Left renal pelvis (tissue), 4 donors: ENCODE data around the gene KCNQ2. TPM values are rescaled to one million over a fixed set of nuclear protein-coding genes. Genes with fewer than 3 reads are reported as not detected.

Experiments used
- DNase-seq, 4 donors: peaks; one replicate each; pipeline ENCODE4 v3.0.0-alpha.2; 2013; ENCODE audit warnings: low read depth in 4 of 4, low spot score in 3 of 4
- polyA plus RNA-seq, 4 donors: library from polyadenylated mRNA; unstranded; fragments of 120-200 nt; gene quantifications; one replicate each; pipeline ENCODE4 v1.2.1, GENCODE V29; 2013; ENCODE audit not compliant: insufficient read length in 4 of 4

The KCNQ2 gene
- polyA plus RNA-seq, 4 donors = 1.9 to 9.0 (median 6.4) TPM

DNA sequence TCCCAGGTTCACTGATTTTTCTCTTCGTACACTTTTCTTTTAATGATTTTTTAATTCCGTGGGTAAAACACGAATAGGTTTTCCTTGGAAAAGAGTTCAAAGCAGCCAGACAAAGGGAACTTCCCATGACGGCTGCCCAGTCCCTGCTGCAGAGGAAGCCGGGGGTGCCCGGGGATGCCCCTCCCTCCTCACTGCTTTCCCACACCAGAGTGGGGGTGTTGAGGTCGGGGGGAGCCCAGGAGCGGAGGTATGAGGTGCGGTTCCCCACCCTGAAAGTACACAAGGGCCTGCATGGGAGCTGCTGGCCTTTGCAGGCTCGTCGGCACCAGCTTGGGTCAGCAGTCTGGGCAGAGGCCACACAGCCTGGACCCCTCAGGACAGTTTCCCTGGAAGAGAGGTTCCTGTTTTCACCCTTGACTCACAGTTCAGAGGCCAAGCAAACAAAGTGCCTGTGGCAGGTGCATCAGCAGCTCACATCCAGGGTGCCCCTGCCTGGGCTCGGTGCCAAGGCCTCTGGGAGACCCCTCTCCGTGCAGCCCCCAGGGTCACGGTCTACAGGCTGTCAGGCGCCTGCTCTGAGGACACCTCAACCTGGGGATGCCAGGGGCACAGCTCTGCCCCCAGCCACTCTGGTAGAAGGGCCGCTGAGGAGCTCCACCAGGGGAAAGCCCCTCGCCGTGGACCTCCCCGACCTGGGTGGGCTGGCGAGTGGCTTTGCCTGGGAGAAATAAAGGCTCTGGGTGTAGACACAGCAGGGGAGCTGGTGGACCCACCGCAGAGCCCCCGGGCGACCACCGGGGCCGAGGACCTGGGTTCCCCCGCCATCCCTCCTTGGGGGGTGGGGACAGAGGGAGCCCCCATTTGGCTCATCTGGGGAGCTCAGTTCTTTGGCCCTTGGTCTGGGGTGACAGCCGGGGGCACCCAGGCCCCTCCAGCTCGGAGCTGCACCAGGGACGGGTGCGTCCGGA, 95.9 kb downstream of the KCNQ2 start:
- no peak for DNase-seq

- no peak for DNase-seq
Measured at GRCh38 chr20:63375438-63375837, 97.0 kb downstream of the KCNQ2 start.

GRCh38 chr20:63374504-63374903, 98.0 kb downstream of the KCNQ2 start:
- DNase-seq = no peak

- DNase-seq = no peak
Measured at GRCh38 chr20:63373996-63374395, 98.5 kb downstream of the KCNQ2 start.

GRCh38 chr20:63372971-63373885, 99.2 kb downstream of the KCNQ2 start:
- no peak for DNase-seq

- DNase-seq = no peak
Measured at GRCh38 chr20:63371291-63371865, 101.1 kb downstream of the KCNQ2 start.

DNA sequence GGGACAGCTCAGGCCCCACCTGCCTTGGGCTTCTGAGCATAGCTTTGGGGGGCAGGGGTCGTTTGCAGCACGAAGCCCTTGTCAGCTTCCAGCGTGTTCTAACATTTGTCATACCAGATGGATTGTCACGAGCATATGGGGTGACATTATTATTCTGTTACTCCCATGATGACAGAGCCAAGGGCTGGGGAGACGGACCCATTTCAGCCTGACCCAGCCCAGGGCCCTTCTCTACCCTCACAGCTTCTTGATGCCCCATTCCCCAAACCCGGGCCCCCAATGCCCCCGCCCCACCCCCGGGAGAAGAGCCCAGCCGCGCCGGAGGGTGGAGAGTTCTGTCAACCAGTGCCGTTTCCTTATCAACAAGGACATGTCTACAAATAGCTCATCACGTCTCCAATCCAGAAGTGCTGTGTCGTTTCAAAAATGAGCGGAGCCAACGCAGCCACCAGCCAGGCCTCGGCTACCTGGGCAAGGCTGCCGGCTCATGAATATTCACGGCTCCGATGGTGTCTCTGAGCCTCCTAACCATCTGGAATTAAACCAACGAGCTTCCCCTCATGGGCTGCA, 101.8 kb downstream of the KCNQ2 start:
- DNase-seq = no peak

DNA sequence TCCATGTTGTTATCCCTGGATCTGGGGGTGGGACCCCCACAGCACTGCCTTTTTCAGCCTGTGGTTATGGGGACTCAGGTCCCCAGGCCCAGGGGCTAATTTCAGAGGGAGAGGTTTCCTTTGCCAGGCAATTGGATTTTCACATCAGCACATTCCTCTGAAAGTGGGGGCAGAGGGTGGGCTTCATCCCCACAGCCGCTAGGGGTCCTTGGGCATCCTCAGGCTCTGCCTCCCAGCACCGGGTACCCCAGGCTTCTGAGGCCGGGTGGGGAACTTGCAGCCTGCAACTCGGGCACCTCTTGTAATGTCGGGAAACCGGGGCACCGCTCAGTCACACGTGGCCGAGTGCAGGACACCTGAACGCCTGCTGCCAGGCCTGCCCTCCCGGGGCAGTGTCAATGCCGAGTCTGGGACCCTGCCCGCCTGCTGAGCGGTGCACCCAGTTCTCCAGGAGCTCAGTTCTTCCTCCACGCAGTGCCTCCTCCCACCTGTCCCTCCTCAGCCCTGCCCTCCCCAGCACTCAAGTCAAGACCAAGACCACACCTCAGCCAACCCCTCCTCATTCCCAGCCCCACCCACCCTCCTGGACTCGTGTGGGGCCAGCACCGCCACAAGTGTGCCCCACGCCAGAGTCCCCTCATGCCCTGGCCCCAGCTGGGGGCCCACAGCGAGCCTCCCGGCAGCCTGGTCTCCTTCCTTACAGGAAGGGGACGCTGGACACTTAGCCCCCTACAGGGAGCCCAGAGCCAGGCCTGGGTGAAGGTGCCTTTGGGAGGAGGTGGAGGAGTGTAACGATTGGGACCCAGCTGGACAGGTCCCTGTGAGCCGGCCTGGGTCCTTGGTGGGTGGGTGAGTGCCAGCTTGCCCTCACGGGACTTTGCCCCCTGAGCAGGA, 102.5 kb downstream of the KCNQ2 start:
- DNase-seq = no peak

DNA sequence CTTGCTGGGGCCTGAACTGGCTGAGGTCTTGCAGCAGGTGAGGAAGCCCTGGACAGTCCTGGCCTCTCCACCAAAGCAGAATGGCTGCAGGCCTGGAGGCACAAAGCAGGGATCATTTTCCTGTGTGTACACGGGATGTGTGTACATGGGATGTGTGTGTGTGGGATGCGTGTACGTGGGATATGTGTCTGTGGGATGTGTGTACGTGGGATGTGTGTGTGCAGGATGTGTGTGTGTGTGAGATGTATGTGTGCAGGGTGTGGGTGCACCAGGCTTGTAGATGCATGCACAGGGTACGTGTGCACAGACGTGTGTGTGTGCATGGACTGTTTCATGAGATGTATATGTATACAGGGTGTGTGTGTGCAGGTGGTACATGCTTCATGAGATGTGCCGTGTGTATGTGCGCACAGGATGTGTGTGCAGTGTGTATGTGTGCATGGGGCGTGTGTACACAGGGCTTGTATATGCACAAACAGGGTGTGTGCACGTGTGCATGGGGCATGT, 103.4 kb downstream of the KCNQ2 start:
- DNase-seq = no peak

- DNase-seq = no peak
Measured at GRCh38 chr20:63368151-63368550, 104.3 kb downstream of the KCNQ2 start.

DNA sequence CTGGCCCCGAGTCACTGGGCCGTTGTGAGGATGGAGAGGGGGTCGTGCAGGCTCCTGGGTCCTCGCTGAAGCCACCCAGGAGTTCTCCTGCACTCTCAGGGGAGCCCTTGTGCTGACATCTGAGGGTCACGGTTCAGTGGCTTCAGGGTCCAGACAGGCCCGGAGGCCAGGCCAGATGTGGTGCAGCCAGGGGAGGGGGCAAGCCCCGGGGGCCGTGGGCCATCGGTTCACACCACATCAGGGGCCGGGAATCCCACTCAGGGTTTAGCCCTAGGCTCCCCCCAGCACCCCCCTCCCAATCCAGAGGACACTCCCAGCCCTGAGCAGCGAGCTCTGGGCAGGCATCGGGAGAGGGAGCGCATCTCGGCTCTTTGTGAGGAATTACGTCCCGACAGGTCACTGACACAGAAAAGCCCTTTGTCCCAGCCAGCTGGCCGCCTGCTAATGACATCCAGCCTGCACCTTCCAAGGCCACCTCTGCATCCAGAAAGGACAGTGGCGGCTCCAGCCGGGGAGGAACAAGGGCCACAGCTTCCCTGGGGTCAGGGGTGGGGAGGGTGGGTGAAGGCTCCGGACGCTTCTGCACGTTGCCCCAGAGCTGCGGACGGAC, 104.9 kb downstream of the KCNQ2 start:
- DNase-seq = no peak

DNA sequence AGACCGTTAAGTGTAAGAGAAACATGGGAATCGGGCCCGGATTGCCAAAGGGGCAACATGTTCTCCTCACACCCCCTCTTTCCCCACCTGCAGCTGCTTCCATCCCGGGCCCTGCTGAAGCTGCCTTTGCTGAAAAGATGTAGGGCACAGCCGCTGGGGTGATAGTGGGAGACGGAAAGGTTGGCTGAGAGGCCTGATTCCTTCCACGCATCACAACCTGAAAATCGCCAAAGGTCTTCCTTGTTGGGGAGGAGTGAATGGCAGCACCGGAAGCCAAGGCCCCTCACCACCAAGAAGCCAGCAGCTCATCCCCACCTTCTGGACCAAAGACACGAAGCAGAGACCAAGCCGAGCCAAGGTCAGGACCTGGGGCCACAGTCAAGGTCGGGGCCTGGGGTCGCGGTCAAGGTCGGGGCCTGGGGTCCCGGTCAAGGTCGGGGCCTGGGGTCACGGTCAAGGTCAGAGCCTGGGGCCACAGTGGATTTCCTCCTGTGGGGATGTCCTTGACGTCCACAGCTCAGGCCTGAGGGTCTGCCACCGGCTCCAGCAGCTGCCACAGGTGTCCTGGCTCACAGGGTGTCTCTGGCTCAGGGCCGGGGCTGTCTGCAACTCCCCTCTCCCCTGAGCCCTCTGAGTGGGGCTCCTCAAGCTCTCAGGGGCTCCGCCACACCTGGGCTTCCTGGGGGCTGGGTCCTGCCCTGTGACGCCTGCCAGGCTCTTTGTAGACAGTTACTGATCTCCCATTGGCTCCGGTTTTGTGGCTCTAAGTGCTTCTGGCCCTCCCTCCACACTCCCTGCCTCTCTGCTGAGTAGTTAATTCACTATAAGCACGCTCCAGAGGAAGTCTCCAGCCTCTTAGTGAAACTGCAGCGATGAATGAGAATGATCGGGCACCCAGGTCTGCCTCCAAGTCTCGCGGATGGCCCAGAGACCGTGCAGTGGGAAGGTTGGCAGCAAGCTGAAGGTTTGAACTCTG, 105.8 kb downstream of the KCNQ2 start:
- DNase-seq = no peak

- no peak for DNase-seq
Measured at GRCh38 chr20:63365601-63366389, 106.7 kb downstream of the KCNQ2 start.

DNA sequence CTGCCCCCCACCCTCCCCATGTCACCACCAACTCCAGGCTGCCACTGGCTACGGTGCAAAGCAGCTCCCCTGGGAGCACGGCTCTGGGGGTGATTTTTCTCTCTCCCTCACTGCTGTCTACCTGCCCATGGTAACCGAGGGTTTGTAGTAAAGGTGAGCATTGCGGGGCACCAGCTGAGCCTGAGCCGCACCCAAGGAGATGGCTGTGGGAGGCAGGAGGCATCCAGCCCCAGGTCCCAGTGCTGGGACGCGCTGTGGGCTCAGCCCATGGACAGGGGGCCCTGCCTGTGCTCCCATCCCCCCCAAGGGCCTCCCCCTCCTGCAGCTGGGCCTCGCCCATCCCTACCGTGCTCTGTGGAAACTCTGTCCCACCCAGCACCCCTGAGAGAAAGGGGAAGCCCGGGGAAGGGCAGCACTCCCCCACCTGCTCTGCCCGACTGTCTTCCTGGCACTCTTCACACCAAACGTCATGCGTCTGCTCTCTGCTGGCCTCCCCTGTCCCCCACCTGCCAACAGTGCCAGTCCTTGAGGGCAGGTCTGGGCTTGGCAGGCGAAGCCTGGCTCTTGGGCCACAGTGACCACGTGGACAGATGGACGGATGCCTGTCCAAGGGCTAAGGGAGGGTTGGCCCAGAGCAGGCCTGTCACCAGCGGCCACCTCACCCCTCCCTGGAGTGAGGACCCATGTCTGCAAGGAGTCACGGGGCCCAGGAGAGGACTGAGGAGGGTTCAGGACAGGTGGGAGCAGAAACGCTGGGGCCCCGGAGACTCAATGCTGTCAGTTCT, 107.5 kb downstream of the KCNQ2 start:
- no peak for DNase-seq

- no peak for DNase-seq
Measured at GRCh38 chr20:63363981-63364561, 108.4 kb downstream of the KCNQ2 start.
